Large intestine (tissue), 3 donors: Measurements from ENCODE around the gene KCTD1. TPM values are rescaled to one million over a fixed set of nuclear protein-coding genes. Genes with fewer than 3 reads are reported as not detected.
"Not testable (repeated sequence)": the region's sequence is repeated elsewhere in the genome, so short reads cannot be mapped to it uniquely, and the experiment has no call there.

Experiments
- DNase-seq, 2 donors: peaks; one replicate each; pipeline versions ENCODE4 v3.0.0 to v3.0.0-alpha.2; 2013
- H3K27ac ChIP-seq: one replicate; pipeline ENCODE4 v1.5.1; 2013; ENCODE audit warnings: low read length
- H3K27me3 ChIP-seq: 2 replicates; pipeline ENCODE4 v1.6.1; 2013; ENCODE audit warnings: low read length; ENCODE audit not compliant: control insufficient read depth, insufficient read depth
- H3K36me3 ChIP-seq: 2 replicates; pipeline ENCODE4 v1.6.1; 2013; ENCODE audit warnings: low read length; ENCODE audit not compliant: control insufficient read depth, insufficient read depth
- H3K4me1 ChIP-seq: one replicate; pipeline ENCODE4 v1.6.1; 2013; ENCODE audit warnings: low read length; ENCODE audit not compliant: control insufficient read depth, insufficient read depth
- H3K4me3 ChIP-seq: one replicate; pipeline ENCODE4 v1.5.1; 2013; ENCODE audit warnings: low read length
- H3K9me3 ChIP-seq: one replicate; pipeline ENCODE4 v1.6.1; 2013; ENCODE audit warnings: mild to moderate bottlenecking, low read depth, low read length, moderate library complexity; ENCODE audit not compliant: control insufficient read depth
- WGBS: methylation state at CpG from one replicate; pipeline ENCODE4 v1.1.5; 2013; ENCODE audit warnings: low lambda C conversion rate; ENCODE audit not compliant: insufficient coverage; 5-methylcytosine and 5-hydroxymethylcytosine counted together
- polyA plus RNA-seq: library from polyadenylated mRNA; unstranded; fragments of 120-200 nt; gene quantifications from one replicate; pipeline ENCODE4 v1.2.1, GENCODE V29; 2013

KCTD1 gene
- polyA plus RNA-seq, 1 donor: 7.7 TPM

- no peaks in the 10 kb centered on the region for H3K9me3 ChIP-seq
- no peaks in the 10 kb centered on the region for H3K36me3 ChIP-seq
- H3K4me3 ChIP-seq: no peak overlapping the region
- no peaks in the 10 kb centered on the region for H3K4me1 ChIP-seq
- DNase-seq: no peak
- no peak overlapping the region for H3K27ac ChIP-seq
- H3K27me3 ChIP-seq: no peaks in the 10 kb centered on the region
Observed at GRCh38 chr18:26443853-26444252, 104.5 kb downstream of the KCTD1 start.

- DNase-seq: no peak
- H3K4me3 ChIP-seq: no peak overlapping the region
- WGBS: no CpG with 5 or more reads among the region's 3 CpGs
Observed at GRCh38 chr18:26442126-26442525, 106.2 kb downstream of the KCTD1 start.

DNA sequence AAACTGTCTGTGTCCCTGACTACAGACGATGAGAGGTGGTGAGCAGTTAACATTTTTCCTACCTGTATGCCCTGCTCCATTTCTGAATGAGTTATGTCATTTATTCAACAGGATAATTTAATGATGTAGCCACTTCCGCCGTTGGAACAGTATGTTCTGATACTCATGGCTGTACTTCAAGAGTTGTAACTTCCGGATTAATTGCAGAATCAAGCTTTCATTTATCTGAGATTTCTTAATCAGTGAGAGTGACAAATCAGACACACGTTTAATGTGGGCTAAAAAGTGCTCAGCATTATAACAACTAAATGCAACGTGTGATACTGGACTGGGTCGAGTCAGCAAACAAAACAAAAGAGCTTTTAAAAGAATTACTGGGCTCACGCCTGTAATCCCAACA is 107.7 kb downstream of the KCTD1 start:
- Histone ChIP-seq H3K4me3 (no peak overlapping the region), H3K4me1 (no peaks in the 10 kb centered on the region), H3K36me3 (no peaks in the 10 kb centered on the region), H3K9me3 (no peaks in the 10 kb centered on the region), H3K27me3 (peaks cover 3% of the 10 kb centered on the region), H3K27ac (no peak overlapping the region)
- no CpG with 5 or more reads among the region's 8 CpGs for WGBS
- DNase-seq: no peak

More at GRCh38 chr18:26442126-26442525, 106.2 kb downstream of the KCTD1 start:
- Histone ChIP-seq H3K4me1 (no peaks in the 10 kb centered on the region), H3K9me3 (no peaks in the 10 kb centered on the region), H3K36me3 (no peaks in the 10 kb centered on the region), H3K27me3 (peaks cover under 1% of the 10 kb centered on the region), H3K27ac (no peak overlapping the region)

GRCh38 chr18:26439537-26439936 is 108.8 kb downstream of the KCTD1 start:
- Histone ChIP-seq H3K9me3 (no peaks in the 10 kb centered on the region), H3K36me3 (no peaks in the 10 kb centered on the region), H3K4me1 (no peaks in the 10 kb centered on the region), H3K27ac (no peak overlapping the region), H3K4me3 (no peak overlapping the region), H3K27me3 (peaks cover 6% of the 10 kb centered on the region)
- no CpG with 5 or more reads among the region's 4 CpGs for WGBS
- no peak for DNase-seq

GRCh38 chr18:26438980-26439379 is 109.4 kb downstream of the KCTD1 start:
- DNase-seq: no peak
- WGBS: no CpG with 5 or more reads among the region's 5 CpGs
- no peaks in the 10 kb centered on the region for H3K4me1 ChIP-seq
- H3K27ac ChIP-seq: no peak overlapping the region
- peaks cover 6% of the 10 kb centered on the region for H3K27me3 ChIP-seq
- H3K4me3 ChIP-seq: no peak overlapping the region
- no peaks in the 10 kb centered on the region for H3K9me3 ChIP-seq
- H3K36me3 ChIP-seq: no peaks in the 10 kb centered on the region

DNA sequence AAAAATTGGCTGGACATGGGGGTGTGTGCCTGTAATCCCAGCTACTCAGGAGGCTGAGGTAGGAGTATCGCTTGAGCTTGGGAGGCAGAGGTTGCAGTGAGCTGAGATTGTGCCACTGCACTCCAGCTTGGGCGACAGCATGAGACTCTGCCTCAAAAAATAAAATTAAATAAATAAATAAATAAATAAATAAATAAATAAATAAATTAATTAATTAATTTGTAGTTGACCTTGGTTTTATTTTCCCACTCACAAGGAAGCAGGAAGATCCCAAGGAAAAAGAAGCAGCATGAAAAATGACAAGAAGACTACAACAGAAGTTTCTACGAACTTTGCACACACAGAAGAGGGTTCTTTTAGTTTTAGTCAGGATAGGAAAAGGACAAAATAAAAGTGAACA is 110.7 kb downstream of the KCTD1 start:
- WGBS: no CpG with 5 or more reads among the region's 3 CpGs
- not testable (repeated sequence) for DNase-seq, H3K9me3 ChIP-seq, H3K27me3 ChIP-seq, H3K4me3 ChIP-seq, H3K4me1 ChIP-seq, H3K27ac ChIP-seq, H3K36me3 ChIP-seq

GRCh38 chr18:26436176-26437051 is 111.9 kb downstream of the KCTD1 start:
- Histone ChIP-seq H3K27ac (no peak overlapping the region), H3K36me3 (no peaks in the 10 kb centered on the region), H3K4me1 (no peaks in the 10 kb centered on the region), H3K27me3 (peaks cover 6% of the 10 kb centered on the region), H3K9me3 (no peaks in the 10 kb centered on the region), H3K4me3 (no peak overlapping the region)
- no peak for DNase-seq
- WGBS: 100% methylated on average over 2 of the region's 11 CpGs

DNA sequence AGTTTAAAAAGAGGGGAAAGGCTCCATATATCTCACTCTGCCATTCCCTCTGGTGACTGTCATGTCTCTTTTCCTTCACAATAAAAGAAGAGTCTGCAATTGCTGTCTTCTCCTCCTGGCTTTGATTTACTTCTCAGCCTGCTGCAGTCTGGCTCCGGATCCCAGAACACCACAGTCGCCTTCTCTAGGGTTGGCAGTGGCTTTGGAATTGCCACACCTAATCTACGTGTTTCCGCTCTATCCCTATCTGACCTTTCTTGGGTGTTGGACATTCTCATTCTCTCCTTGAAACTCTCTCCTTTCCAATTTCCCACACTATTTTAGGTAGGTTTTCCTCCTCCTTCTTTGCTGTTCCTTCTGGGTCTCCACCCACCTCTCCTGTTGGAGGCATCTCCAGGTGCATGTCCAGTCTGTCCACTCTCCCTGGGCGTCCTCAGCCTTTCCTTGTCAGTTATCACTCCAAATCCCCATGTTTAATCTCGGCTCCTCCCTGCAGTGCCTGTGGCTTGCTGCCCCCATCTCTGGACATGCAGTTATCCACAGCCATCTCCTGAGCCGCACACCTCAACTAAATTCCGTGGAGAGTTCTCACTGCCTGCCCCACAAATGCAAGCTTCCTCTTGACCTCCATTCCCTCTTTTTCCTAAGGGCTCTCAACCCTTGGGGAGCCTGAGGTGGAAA is 112.8 kb downstream of the KCTD1 start:
- H3K36me3 ChIP-seq: no peaks in the 10 kb centered on the region
- H3K4me3 ChIP-seq: no peak overlapping the region
- H3K27ac ChIP-seq: no peak overlapping the region
- DNase-seq: no peak
- no peaks in the 10 kb centered on the region for H3K4me1 ChIP-seq
- H3K9me3 ChIP-seq: no peaks in the 10 kb centered on the region
- H3K27me3 ChIP-seq: peaks cover 6% of the 10 kb centered on the region
- WGBS: 88% methylated on average over 2 of the region's 8 CpGs

DNA sequence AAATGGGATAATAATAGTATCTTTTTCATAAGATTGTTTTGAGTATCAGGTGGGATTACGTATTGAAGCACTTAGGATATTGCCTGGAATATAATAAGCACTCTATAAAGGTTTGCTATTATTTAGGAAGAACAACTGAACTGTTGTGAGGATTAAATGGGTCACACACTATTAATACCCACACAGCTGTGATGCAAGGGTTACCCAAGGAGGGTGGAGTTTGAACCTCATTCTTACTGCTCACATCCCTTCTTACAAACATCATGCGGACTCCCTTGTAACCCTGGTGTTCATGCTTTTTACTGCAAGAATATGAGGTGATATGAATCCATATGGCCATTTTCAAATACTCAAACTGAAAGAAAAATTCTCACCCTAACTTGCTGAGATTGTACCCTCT is 113.5 kb downstream of the KCTD1 start:
- Histone ChIP-seq H3K27ac (no peak overlapping the region), H3K27me3 (peaks cover 6% of the 10 kb centered on the region), H3K4me1 (no peaks in the 10 kb centered on the region), H3K4me3 (no peak overlapping the region), H3K9me3 (no peaks in the 10 kb centered on the region), H3K36me3 (no peaks in the 10 kb centered on the region)
- no CpG with 5 or more reads among the region's 2 CpGs for WGBS
- DNase-seq: no peak

GRCh38 chr18:26432651-26433424 is 115.5 kb downstream of the KCTD1 start:
- 100% methylated on average over 1 of the region's 5 CpGs for WGBS

More at GRCh38 chr18:26432651-26433424, 115.5 kb downstream of the KCTD1 start:
- no peaks in the 10 kb centered on the region for H3K4me1 ChIP-seq
- H3K4me3 ChIP-seq: no peak overlapping the region
- no peaks in the 10 kb centered on the region for H3K9me3 ChIP-seq
- no peaks in the 10 kb centered on the region for H3K36me3 ChIP-seq
- no peak for DNase-seq
- no peak overlapping the region for H3K27ac ChIP-seq
- peaks cover 6% of the 10 kb centered on the region for H3K27me3 ChIP-seq
